H9 (cell line): ENCODE data around the gene GGT7. TPM values are rescaled to one million over a fixed set of nuclear protein-coding genes. Genes with fewer than 3 reads are reported as not detected.

Experiments used
- DNase-seq: peaks from one replicate; pipeline ENCODE4 v3.0.0-alpha.2; 2017
- H2AFZ ChIP-seq: one replicate; pipeline ENCODE4 v1.6.1; 2013; ENCODE audit warnings: mild to moderate bottlenecking, low read length, control low read depth, moderate library complexity
- H2AK5ac ChIP-seq: 2 replicates; pipeline ENCODE4 v1.6.1; 2013; ENCODE audit warnings: low read length, control low read depth, mixed read lengths; ENCODE audit not compliant: insufficient read length
- H2BK120ac ChIP-seq: one replicate; pipeline ENCODE4 v1.6.1; 2013; ENCODE audit warnings: low read depth, mild to moderate bottlenecking, low read length, control low read depth, inconsistent platforms; ENCODE audit not compliant: poor library complexity, severe bottlenecking
- H2BK12ac ChIP-seq: 2 replicates; pipeline ENCODE4 v1.6.1; 2013; ENCODE audit warnings: low read length, control low read depth, mixed read lengths, low read depth; ENCODE audit not compliant: insufficient read length
- H2BK15ac ChIP-seq: 2 replicates; pipeline ENCODE4 v1.6.1; 2013; ENCODE audit warnings: low read depth, low read length, control low read depth
- H2BK20ac ChIP-seq: one replicate; pipeline ENCODE4 v1.6.1; 2013; ENCODE audit warnings: low read depth, mild to moderate bottlenecking, low read length, control low read depth, inconsistent platforms; ENCODE audit not compliant: poor library complexity, severe bottlenecking
- H2BK5ac ChIP-seq: 2 replicates; pipeline ENCODE4 v1.6.1; 2013; ENCODE audit warnings: low read length, control low read depth, mixed read lengths; ENCODE audit not compliant: insufficient read length
- H3K14ac ChIP-seq: 2 replicates; pipeline ENCODE4 v1.6.1; 2013; ENCODE audit warnings: low read length, control low read depth; ENCODE audit not compliant: insufficient read depth
- H3K18ac ChIP-seq: 2 replicates; pipeline ENCODE4 v1.6.1; 2013; ENCODE audit warnings: low read depth, mild to moderate bottlenecking, mixed read lengths, low read length, control low read depth; ENCODE audit not compliant: insufficient read length
- H3K23ac ChIP-seq: 2 replicates; pipeline ENCODE4 v1.6.1; 2013; ENCODE audit warnings: low read length, control low read depth, mixed read lengths, low read depth; ENCODE audit not compliant: insufficient read length
- H3K23me2 ChIP-seq: 2 replicates; pipeline ENCODE4 v1.6.1; 2013; ENCODE audit warnings: low read depth, mild to moderate bottlenecking, mixed read lengths, low read length, control low read depth; ENCODE audit not compliant: insufficient read length, poor library complexity, severe bottlenecking
- H3K27ac ChIP-seq: 2 replicates; pipeline ENCODE4 v1.5.1; 2013; ENCODE audit warnings: low read length, control low read depth, mixed read lengths, low read depth; ENCODE audit not compliant: insufficient read length
- H3K27me3 ChIP-seq: 2 replicates; pipeline ENCODE4 v1.6.1; 2013; ENCODE audit warnings: low read length, control low read depth, inconsistent platforms; ENCODE audit not compliant: insufficient read depth
- H3K4ac ChIP-seq: 2 replicates; pipeline ENCODE4 v1.6.1; 2013; ENCODE audit warnings: low read depth, mild to moderate bottlenecking, control low read depth, inconsistent platforms, low read length, moderate library complexity
- H3K4me1 ChIP-seq: 2 replicates; pipeline ENCODE4 v1.6.1; 2013; ENCODE audit warnings: low read length, control low read depth, inconsistent platforms; ENCODE audit not compliant: insufficient read depth
- H3K4me2 ChIP-seq: 2 replicates; pipeline ENCODE4 v1.6.1; 2013; ENCODE audit warnings: low read length, control low read depth, mixed read lengths; ENCODE audit not compliant: insufficient read length, insufficient read depth
- H3K56ac ChIP-seq: 2 replicates; pipeline ENCODE4 v1.6.1; 2013; ENCODE audit warnings: low read depth, mild to moderate bottlenecking, mixed read lengths, low read length, control low read depth; ENCODE audit not compliant: insufficient read length
- H3K79me1 ChIP-seq: 2 replicates; pipeline ENCODE4 v1.6.1; 2013; ENCODE audit warnings: low read depth, mild to moderate bottlenecking, moderate library complexity, low read length, control low read depth, inconsistent platforms; ENCODE audit not compliant: insufficient read depth, poor library complexity, severe bottlenecking
- H3K79me2 ChIP-seq: 2 replicates; pipeline ENCODE4 v1.6.1; 2013; ENCODE audit warnings: low read length, control low read depth, inconsistent platforms; ENCODE audit not compliant: insufficient read depth
- H3K9ac ChIP-seq: 2 replicates; pipeline ENCODE4 v1.6.1; 2013; ENCODE audit warnings: low read length, control low read depth, mixed read lengths; ENCODE audit not compliant: insufficient read length; ENCODE audit errors: extremely low read depth
- H3K9me3 ChIP-seq: one replicate; pipeline ENCODE4 v1.6.1; 2013; ENCODE audit warnings: low read depth, low read length, inconsistent platforms; ENCODE audit not compliant: control insufficient read depth
- H3T11ph ChIP-seq: one replicate; pipeline ENCODE4 v1.6.1; 2013; ENCODE audit warnings: mild to moderate bottlenecking, low read length, control low read depth, inconsistent platforms
- H4K20me1 ChIP-seq: one replicate; pipeline ENCODE4 v1.6.1; 2013; ENCODE audit not compliant: control insufficient read depth, insufficient read length, insufficient read depth
- H4K5ac ChIP-seq: 2 replicates; pipeline ENCODE4 v1.6.1; 2013; ENCODE audit warnings: low read depth, mild to moderate bottlenecking, mixed read lengths, low read length, control low read depth; ENCODE audit not compliant: insufficient read length
- H4K8ac ChIP-seq: replicated peaks from 2 replicates; pipeline ENCODE4 v1.6.1; 2013; ENCODE audit warnings: low read length, control low read depth, mixed read lengths, low read depth; ENCODE audit not compliant: insufficient read length
- H4K91ac ChIP-seq: 2 replicates; pipeline ENCODE4 v1.6.1; 2013; ENCODE audit warnings: low read depth, mild to moderate bottlenecking, moderate library complexity, mixed read lengths, low read length, control low read depth; ENCODE audit not compliant: insufficient read length
- H3K27ac Mint-ChIP-seq, 3 experiments: 2 replicates in 2 of 3; 3 replicates in 1 of 3; pipeline ENCODE4 v1.8.0; 2020 to 2021; ENCODE audit warnings: mixed read lengths in 3 of 3, mild to moderate bottlenecking in 1 of 3, moderate library complexity in 1 of 3
- H3K27me3 Mint-ChIP-seq: 2 replicates; pipeline ENCODE4 v1.8.0; 2021; ENCODE audit warnings: low read depth, mild to moderate bottlenecking, moderate library complexity, mixed read lengths
- H3K36me3 Mint-ChIP-seq, 3 experiments: 2 replicates in 2 of 3; 3 replicates in 1 of 3; pipeline ENCODE4 v1.8.0; 2020 to 2021; ENCODE audit warnings: low read depth in 3 of 3, mixed read lengths in 3 of 3; ENCODE audit not compliant: insufficient read depth in 1 of 3
- H3K4me1 Mint-ChIP-seq, 2 experiments: 2 replicates each; pipeline ENCODE4 v1.8.0; 2020; ENCODE audit warnings: mixed read lengths in 2 of 2
- H3K4me3 Mint-ChIP-seq, 2 experiments: 2 replicates in 1 of 2; 3 replicates in 1 of 2; pipeline ENCODE4 v1.8.0; 2020 to 2021; ENCODE audit warnings: mild to moderate bottlenecking in 2 of 2, mixed read lengths in 2 of 2, moderate library complexity in 1 of 2
- H3K9me3 Mint-ChIP-seq, 2 experiments: 2 replicates in 1 of 2; 3 replicates in 1 of 2; pipeline ENCODE4 v1.8.0; 2020; ENCODE audit warnings: mild to moderate bottlenecking in 2 of 2, mixed read lengths in 2 of 2, moderate library complexity in 1 of 2
- CTCF ChIP-seq: fragments of 200-600 bp; sonication (generic); conservative IDR thresholded peaks from 3 replicates; pipeline ENCODE4 v1.8.0; 2021; ENCODE audit warnings: antibody characterized with exemption, mild to moderate bottlenecking
- WGBS: extraction: QIAGEN DNeasy Blood & Tissue Kit; methylation state at CpG from one replicate; pipeline ENCODE4 v1.1.7; 2013; ENCODE audit warnings: missing lambda C conversion rate, low lambda C conversion rate, mixed read lengths; ENCODE audit not compliant: insufficient read length; ENCODE audit errors: extremely low coverage; 5-methylcytosine and 5-hydroxymethylcytosine counted together
- total RNA-seq: library from RNA; stranded (reverse); gene quantifications from 2 replicates; pipeline ENCODE4 v1.2.1, GENCODE V29; 2021

The GGT7 gene
- total RNA-seq, 1 experiment from 2014 or later, result 38.6 TPM

- H3K27ac Mint-ChIP-seq, result no peak overlapping the region
- H4K91ac ChIP-seq, result no peak overlapping the region
- no peak overlapping the region for H3K18ac ChIP-seq
- no peak overlapping the region for H2BK15ac ChIP-seq
- H3K4me1 ChIP-seq, result no peaks in the 10 kb centered on the region
- H3K27ac ChIP-seq, result no peak overlapping the region
- no peaks in the 10 kb centered on the region for H3K23me2 ChIP-seq
- H3K79me1 ChIP-seq, result no peaks in the 10 kb centered on the region
- H3K4me1 Mint-ChIP-seq, result no peaks in the 10 kb centered on the region; a peak in 1 of 4 replicates
- no peak overlapping the region for H3K4me3 Mint-ChIP-seq
- peaks cover 0 to 3% (median 3%) of the 10 kb centered on the region in 3 experiments; a peak in 3 of 7 replicates for H3K36me3 Mint-ChIP-seq
- no peak overlapping the region for H3K4ac ChIP-seq
- H2AK5ac ChIP-seq, result no peak overlapping the region
- no peak for DNase-seq
- H2BK20ac ChIP-seq, result no peak overlapping the region
- no peak for TF ChIP-seq CTCF
- no peaks in the 10 kb centered on the region for H3K9me3 Mint-ChIP-seq
- H4K8ac ChIP-seq, result no peak overlapping the region
- H2BK5ac ChIP-seq, result no peak overlapping the region
- no peak overlapping the region for H2BK12ac ChIP-seq
- no peak overlapping the region for H4K5ac ChIP-seq
- no peak overlapping the region for H2AFZ ChIP-seq
- no peaks in the 10 kb centered on the region for H3K27me3 Mint-ChIP-seq
- no peaks in the 10 kb centered on the region for H3K9me3 ChIP-seq
- no peak overlapping the region for H3K56ac ChIP-seq
- H3T11ph ChIP-seq, result no peak overlapping the region
- no peak overlapping the region for H3K9ac ChIP-seq
- no peaks in the 10 kb centered on the region for H4K20me1 ChIP-seq
- no peak overlapping the region for H3K14ac ChIP-seq
- no peak overlapping the region for H3K4me2 ChIP-seq
- no peak overlapping the region for H3K23ac ChIP-seq
- H3K79me2 ChIP-seq, result no peaks in the 10 kb centered on the region
- H2BK120ac ChIP-seq, result no peak overlapping the region
- no CpG with 5 or more reads among the region's 1 CpG for WGBS
- H3K27me3 ChIP-seq, result no peaks in the 10 kb centered on the region
Measured at GRCh38 chr20:34884260-34884659, 11.6 kb upstream of the GGT7 start.
